Adipose tissue (tissue), 3 donors: ENCODE data around the gene KCNA1. TPM values are rescaled to one million over a fixed set of nuclear protein-coding genes. Genes with fewer than 3 reads are reported as not detected.
"Not testable (repeated sequence)": the region's sequence is repeated elsewhere in the genome, so short reads cannot be mapped to it uniquely, and the experiment has no call there.

Source experiments
- H3K27ac ChIP-seq: one replicate; pipeline ENCODE4 v1.5.1; 2013; ENCODE audit warnings: low read depth, low read length
- WGBS, 3 donors: extraction: QIAGEN DNeasy Blood & Tissue Kit; methylation state at CpG; one replicate each; pipeline ENCODE4 v1.1.7; 2013; 5-methylcytosine and 5-hydroxymethylcytosine counted together
- polyA plus RNA-seq, 3 donors: library from polyadenylated mRNA; stranded (reverse); fragments of 200-250 nt; gene quantifications; one replicate each; pipeline ENCODE4 v1.2.3, GENCODE V29; 2013
- donor health status: healthy with polysubstance abuse.
- donor health status: Bipolar disorder and iron deficiency.
- donor health status: healthy.

Gene KCNA1
- under 1 TPM in 2 of 3 donors, not detected in 1; 0.09 to 0.11 TPM for polyA plus RNA-seq

- WGBS, 3 donors: 0 to 1% (median 1%) methylated on average over 67 of the region's 67 CpGs
- no peak within 1 kb of the TSS for H3K27ac ChIP-seq
Observed at GRCh38 chr12:4909734-4910501, at the start of gene KCNA1. KCNA1 (plus strand) TSS chr12:4909905; CDS start chr12:4911379, 1,474 bp downstream.

GRCh38 chr12:4860741-4861140 is 49.0 kb upstream of the KCNA1 start:
- WGBS, 3 donors: 84 to 88% (median 85%) methylated on average over 6 of the region's 6 CpGs

GRCh38 chr12:4862809-4863208 is 46.9 kb upstream of the KCNA1 start:
- H3K27ac ChIP-seq: no peak overlapping the region
- 82 to 95% (median 86%) methylated on average over 2 of the region's 2 CpGs for WGBS, 3 donors

More at GRCh38 chr12:4860741-4861140, 49.0 kb upstream of the KCNA1 start:
- H3K27ac ChIP-seq: no peak overlapping the region

GRCh38 chr12:4864575-4864974 is 45.1 kb upstream of the KCNA1 start:
- WGBS, 3 donors: 80 to 90% (median 87%) methylated on average over 9 of the region's 9 CpGs
- no peak overlapping the region for H3K27ac ChIP-seq

- no peak overlapping the region for H3K27ac ChIP-seq
- WGBS, 3 donors: 59 to 72% (median 69%) methylated on average over 5 of the region's 5 CpGs
Observed at GRCh38 chr12:4865246-4865645, 44.5 kb upstream of the KCNA1 start.

- 30 to 34% (median 33%) methylated on average over 9 of the region's 9 CpGs for WGBS, 3 donors
- H3K27ac ChIP-seq: no peak overlapping the region
Observed at GRCh38 chr12:4866299-4866698, 43.4 kb upstream of the KCNA1 start.

DNA sequence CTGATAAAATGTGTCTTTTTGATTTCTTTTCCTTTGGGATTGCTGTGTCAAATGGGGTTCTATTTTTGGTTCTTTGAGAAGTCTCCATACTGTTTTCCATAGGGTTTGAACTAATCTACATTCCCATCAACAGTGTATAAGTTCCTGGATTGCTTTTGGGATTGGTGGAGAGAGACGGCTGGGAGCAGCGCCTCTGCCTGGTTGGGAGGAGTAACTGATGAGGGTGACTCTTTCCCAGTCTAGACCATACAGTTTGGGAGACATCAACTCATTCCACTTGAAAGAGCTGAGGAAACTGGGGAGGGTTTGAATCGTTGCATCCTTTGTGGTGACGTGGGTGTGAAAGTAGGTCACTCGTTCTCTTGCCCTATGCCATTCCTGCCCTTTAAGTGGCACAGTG is 42.3 kb upstream of the KCNA1 start:
- WGBS, 3 donors: 79 to 89% (median 85%) methylated on average over 5 of the region's 5 CpGs
- H3K27ac ChIP-seq: no peak overlapping the region

GRCh38 chr12:4870423-4870822 is 39.3 kb upstream of the KCNA1 start:
- 75 to 87% (median 81%) methylated on average over 3 of the region's 3 CpGs for WGBS, 3 donors
- H3K27ac ChIP-seq: no peak overlapping the region

DNA sequence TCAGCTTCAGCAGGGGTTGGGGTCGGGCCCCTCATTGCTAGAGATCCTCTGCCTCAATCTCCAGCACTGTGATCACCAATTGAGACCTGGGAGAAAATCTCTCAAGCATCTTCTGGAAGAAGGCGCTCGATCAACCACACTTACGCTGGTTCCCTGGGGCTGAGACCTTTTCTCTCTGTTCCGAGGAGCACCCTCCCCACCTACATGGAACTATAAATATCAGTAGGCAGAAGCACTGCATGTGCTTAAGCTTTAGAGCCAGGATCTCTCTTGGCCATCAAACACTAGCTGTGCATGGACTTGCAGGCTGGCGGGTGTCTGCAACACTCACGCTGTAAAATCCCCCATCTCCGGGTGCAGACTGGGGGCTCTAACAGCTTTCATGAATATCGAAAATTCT is 38.2 kb upstream of the KCNA1 start:
- 81 to 92% (median 88%) methylated on average over 9 of the region's 9 CpGs for WGBS, 3 donors
- H3K27ac ChIP-seq: no peak overlapping the region

- 52 to 88% (median 75%) methylated on average over 1 of the region's 1 CpG for WGBS, 3 donors
- H3K27ac ChIP-seq: no peak overlapping the region
Observed at GRCh38 chr12:4873947-4874346, 35.8 kb upstream of the KCNA1 start.

DNA sequence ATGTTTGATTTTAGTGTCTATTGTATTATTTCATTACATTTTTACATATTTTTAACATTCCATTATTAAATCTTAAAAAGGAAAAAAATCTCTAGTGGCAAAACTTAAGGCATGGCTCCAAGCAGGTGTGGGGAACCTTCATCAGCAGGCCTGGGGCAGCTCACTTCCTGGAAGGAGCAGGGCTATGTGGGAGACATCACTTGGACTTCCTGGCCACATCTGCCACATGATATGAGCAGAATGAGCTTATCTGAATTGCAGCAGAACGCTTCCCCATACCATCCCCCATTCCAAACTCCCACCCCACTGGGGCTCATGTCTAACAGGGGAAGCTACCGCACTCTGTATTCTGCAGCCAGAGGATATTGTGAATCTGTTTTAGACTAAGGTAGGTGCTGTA is 35.0 kb upstream of the KCNA1 start:
- 61 to 75% (median 66%) methylated on average over 2 of the region's 2 CpGs for WGBS, 3 donors
- H3K27ac ChIP-seq: no peak overlapping the region

- WGBS, 3 donors: 90 to 95% (median 92%) methylated on average over 2 of the region's 2 CpGs
- not testable (repeated sequence) for H3K27ac ChIP-seq
Observed at GRCh38 chr12:4879481-4879880, 30.2 kb upstream of the KCNA1 start.

GRCh38 chr12:4881266-4882064 is 28.2 kb upstream of the KCNA1 start:
- H3K27ac ChIP-seq: no peak overlapping the region
- WGBS, 3 donors: 72 to 78% (median 77%) methylated on average over 20 of the region's 20 CpGs

GRCh38 chr12:4891866-4892265 is 17.8 kb upstream of the KCNA1 start:
- H3K27ac ChIP-seq: no peak overlapping the region
- 54 to 77% (median 69%) methylated on average over 5 of the region's 5 CpGs for WGBS, 3 donors

DNA sequence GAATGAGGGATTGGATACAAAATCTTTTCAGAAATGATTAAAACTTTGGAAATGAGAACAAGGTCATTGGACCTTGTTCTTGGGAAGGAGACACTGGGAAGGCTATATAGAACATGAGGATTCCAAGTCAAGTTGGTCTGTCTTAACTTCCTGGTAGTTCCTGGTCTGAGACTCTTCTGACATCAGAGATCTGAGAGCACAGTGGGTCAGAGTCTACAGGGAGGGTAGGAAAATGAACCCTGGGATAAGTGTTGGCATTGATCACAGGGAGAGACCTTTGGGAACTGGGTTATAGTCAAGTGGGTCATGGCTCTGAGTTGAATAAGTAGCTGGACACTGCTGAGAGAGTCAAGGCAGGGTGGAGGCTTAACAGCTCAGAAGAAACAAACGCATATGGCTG is 17.3 kb upstream of the KCNA1 start:
- no peak overlapping the region for H3K27ac ChIP-seq

DNA sequence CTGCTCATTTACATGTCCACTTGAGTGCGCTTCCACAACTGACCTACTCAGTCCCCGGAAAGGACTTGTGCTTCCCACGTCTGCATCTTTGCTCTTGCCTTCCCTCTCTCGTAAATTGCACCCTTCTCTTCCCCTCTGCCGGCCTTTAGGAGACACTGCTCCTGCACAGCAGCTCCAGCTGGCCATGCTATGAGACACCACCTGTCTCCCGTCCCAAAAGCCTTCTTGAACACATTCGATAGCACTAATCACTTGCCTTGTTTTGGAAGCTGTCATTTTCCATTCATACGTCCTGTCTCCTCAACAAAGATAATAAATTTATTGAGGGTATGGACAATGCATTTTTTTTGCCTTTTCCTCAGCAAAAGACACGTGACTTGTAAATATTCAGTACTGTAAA is 15.7 kb upstream of the KCNA1 start:
- 53 to 69% (median 68%) methylated on average over 9 of the region's 9 CpGs for WGBS, 3 donors
- H3K27ac ChIP-seq: no peak overlapping the region

More for the DNA sequence above, 17.3 kb upstream of the KCNA1 start:
- 59 to 72% (median 71%) methylated on average over 1 of the region's 1 CpG for WGBS, 3 donors

DNA sequence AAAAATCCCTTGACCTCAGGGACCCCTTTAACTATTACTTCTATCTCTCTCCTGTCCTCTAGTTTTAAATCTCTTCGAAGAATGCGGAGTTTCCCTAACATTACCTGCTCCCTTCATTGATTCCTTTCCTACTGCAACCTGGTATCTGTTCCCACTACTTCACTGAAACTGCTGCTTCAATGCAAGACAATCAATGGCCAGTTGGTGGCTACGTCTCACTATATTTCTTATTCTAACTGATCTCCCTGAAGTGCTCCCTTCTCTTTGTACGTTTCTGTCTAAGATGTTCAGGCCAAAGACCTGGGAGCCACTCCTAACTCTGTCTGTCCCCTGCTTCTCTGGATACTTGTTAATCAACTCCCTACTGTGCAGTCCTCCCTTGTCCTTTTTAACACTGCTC is 10.3 kb upstream of the KCNA1 start:
- WGBS, 3 donors: 47 to 55% (median 47%) methylated on average over 4 of the region's 4 CpGs
- no peak overlapping the region for H3K27ac ChIP-seq

- H3K27ac ChIP-seq: no peak overlapping the region
- 66 to 83% (median 76%) methylated on average over 5 of the region's 5 CpGs for WGBS, 3 donors
Observed at GRCh38 chr12:4900327-4900726, 9.4 kb upstream of the KCNA1 start.

- no peak overlapping the region for H3K27ac ChIP-seq
Observed at GRCh38 chr12:4905316-4905715, 4.4 kb upstream of the KCNA1 start.
